ENCODE data around the gene CDK5RAP1.

The CDK5RAP1 gene, protein sequence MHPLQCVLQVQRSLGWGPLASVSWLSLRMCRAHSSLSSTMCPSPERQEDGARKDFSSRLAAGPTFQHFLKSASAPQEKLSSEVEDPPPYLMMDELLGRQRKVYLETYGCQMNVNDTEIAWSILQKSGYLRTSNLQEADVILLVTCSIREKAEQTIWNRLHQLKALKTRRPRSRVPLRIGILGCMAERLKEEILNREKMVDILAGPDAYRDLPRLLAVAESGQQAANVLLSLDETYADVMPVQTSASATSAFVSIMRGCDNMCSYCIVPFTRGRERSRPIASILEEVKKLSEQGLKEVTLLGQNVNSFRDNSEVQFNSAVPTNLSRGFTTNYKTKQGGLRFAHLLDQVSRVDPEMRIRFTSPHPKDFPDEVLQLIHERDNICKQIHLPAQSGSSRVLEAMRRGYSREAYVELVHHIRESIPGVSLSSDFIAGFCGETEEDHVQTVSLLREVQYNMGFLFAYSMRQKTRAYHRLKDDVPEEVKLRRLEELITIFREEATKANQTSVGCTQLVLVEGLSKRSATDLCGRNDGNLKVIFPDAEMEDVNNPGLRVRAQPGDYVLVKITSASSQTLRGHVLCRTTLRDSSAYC

DNA sequence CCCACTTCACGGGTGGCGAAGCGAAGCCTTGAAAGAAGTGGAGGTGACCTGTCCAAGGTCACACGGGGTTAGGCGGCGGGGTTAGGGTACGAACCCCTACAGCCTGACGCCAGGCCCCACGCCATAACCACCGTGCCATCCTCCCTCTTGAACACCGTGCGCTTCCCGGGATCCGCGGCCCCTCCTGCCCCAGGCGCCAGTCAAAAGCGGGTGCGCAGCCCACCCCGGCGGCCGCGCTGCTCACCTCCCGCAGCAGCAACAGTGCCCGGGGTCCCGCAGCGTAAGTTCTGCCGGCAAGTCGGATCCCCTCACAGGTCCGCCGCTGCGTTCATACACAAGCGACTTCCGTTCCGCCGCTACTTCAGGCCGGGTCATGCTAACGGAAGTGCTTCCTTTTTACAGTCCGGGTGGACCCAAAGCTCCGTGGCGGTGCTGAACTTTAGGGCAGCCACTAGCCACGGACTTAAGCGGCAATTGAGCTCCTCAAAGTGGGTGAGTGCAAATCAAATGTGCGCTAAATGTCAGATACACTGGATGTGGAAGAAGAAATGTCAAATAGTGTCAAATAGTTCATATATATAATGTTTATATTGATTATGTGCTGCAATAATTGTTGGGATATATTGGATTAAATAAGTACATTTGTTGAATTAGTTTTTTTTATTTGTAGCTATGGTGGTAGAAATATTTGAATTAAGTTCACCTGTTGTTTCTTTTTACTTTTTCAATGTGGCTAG lies at the start of gene CDK5RAP1:
CDK5RAP1 (minus strand) TSS at position 336 of the 737 bp plus-strand sequence. CDS start 4,455 bp downstream, outside the sequence.
- H3K4me3 ChIP-seq (ENCODE audit: low read length): peak within 1 kb of the TSS; percentile 99
- TF ChIP-seq, protein P1, sequence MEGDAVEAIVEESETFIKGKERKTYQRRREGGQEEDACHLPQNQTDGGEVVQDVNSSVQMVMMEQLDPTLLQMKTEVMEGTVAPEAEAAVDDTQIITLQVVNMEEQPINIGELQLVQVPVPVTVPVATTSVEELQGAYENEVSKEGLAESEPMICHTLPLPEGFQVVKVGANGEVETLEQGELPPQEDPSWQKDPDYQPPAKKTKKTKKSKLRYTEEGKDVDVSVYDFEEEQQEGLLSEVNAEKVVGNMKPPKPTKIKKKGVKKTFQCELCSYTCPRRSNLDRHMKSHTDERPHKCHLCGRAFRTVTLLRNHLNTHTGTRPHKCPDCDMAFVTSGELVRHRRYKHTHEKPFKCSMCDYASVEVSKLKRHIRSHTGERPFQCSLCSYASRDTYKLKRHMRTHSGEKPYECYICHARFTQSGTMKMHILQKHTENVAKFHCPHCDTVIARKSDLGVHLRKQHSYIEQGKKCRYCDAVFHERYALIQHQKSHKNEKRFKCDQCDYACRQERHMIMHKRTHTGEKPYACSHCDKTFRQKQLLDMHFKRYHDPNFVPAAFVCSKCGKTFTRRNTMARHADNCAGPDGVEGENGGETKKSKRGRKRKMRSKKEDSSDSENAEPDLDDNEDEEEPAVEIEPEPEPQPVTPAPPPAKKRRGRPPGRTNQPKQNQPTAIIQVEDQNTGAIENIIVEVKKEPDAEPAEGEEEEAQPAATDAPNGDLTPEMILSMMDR (conservative IDR thresholded peaks at IDR 0.05; ENCODE audit: low read length): no peak
- DNase-seq (ENCODE audit: low read depth): peak; percentile 90

DNA sequence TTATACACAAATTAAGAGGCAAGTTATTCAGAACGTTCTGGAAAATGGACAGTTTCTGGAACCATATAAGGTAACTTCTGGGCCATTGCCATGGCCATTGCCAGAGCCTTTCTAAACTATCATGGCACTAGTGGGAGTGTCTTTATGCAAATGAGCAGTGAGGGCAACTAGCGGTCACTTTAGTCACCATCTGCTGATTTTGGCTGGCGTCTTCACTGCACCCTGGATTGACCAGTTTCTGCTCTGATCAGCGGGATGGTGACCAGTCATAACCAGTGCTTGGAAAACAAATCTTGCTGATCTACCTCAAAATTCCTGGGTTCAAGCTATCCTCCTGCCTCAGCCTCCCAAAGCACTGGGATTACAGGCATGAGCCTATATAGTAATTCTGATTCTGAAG lies 49.5 kb upstream of the CDK5RAP1 start:
- peak; percentile 21 for DNase-seq (ENCODE audit: low read depth)
- TF ChIP-seq, protein P1 (conservative IDR thresholded peaks at IDR 0.05; ENCODE audit: low read length): no peak
- H3K4me3 ChIP-seq (ENCODE audit: low read length): no peak overlapping the region

DNA sequence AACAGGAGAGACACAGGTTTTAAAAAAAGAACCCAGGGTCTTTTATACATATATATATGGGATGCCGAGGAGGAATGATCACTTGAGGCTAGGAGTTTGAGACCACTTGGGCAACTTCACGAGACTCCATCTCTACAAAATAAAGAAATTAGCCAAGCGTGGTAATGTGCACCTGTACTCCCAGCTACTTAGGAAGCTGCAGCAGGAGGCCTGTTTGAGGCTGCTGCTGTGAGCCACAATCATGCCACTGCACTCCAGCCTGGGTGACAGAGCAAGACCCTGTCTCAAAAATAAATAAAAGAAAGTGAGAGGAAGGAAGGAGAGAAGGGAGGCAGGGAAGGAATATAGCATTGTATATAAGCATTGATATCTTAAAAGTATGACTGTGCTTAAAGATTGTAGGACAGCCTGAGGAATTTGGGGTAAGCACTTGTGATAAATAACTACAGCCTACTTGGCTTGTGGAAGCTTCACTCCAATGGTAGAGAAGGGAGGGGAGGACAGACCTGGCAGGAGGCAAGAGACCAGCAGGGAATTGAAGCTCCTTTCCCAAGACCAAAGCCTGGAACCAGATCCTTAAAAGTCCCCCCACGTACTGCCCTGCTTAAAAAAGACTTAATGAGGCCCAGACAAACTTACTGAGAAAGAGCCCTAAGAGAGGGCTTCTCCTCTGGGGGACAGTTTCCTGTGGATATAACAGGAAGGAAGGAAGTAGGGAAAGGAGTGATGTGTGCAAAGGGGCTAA lies 44.7 kb upstream of the CDK5RAP1 start:
- H3K4me3 ChIP-seq (ENCODE audit: low read length): no peak overlapping the region
- TF ChIP-seq, protein P1 (conservative IDR thresholded peaks at IDR 0.05; ENCODE audit: low read length): no peak
- DNase-seq (ENCODE audit: low read depth): no peak

DNA sequence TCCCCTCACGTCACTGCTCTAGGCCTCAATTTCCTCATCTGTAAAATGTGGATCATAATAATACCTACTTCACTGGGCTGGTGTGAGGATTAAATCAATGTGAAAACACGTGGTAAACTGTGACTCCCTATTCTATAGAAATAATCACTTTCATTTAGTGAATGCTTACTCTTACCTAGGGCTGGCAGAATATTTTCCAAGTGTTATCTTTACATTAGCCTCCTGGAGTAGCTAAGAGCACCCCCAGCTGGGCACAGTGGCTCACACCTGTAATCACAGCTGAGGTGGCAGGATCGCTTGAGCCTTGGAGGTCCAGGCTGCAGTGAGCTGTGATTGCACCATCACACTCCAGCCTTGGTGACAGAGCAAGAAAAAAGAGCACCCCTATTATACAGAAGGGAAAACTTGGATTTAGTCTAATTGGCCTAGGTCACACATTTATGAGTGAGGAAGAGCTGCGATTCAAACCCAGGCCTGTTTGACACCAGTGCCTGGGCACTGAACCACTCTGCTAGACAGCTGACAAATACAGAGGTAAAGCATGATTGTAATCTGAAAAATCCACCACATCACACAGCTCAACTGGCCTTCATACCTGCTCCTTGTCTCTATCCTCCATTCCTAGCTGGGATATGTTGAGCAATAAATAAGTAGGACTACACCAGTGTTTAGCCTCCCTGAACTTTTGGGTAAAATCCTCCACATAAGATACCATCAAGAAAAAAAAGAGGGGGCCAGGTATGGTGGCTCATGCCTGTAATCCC lies 43.7 kb upstream of the CDK5RAP1 start:
- H3K4me3 ChIP-seq (ENCODE audit: low read length): no peak overlapping the region
- no peak for DNase-seq (ENCODE audit: low read depth)
- TF ChIP-seq, protein P1 (conservative IDR thresholded peaks at IDR 0.05; ENCODE audit: low read length): no peak

DNA sequence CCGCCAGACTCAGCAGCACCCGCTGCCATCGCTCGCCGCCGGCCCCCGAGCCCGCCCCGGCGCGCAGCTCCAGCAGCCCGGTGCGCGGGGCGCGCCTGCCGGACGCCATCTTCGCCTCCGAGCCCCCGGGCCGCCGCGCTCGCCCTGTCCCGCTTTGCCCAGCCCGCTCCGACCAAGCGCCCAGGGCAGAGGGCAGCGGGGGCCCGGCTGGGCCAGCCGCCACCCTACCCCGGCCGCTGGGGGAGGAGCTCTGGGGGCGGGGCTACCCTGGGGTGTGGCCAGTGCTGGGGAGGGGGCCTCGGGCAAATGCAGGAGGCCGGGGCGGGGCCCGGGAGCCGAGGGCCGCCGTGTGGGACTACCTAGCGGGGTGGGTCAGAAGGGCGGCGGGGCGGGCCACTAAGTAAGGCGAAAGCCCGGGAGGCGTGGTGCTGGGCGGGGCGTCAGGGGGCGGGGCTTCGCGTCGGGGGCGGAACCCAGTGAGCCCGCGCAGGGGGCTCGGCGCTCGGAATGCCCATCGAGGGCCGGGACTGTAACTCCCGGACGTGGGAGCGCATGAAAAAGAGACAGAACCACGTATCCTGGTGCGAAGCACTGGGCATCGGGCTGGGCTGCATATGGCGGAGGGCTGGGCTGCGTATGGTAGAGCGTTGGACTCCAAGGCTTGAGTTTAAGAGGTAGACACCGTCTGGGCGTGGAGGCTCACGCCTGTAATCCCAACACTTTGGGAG lies 42.4 kb upstream of the CDK5RAP1 start, which contains the start of gene SNTA1:
SNTA1 (minus strand) TSS at position 252 of the 728 bp plus-strand sequence; CDS start at position 109, 143 bp downstream.
- peak within 1 kb of the TSS; percentile 78 for H3K4me3 ChIP-seq (ENCODE audit: low read length)
- peak; percentile 76 for DNase-seq (ENCODE audit: low read depth)
- TF ChIP-seq, protein P1 (conservative IDR thresholded peaks at IDR 0.05; ENCODE audit: low read length): no peak
